HFFc6 (cell line): Measurements from ENCODE around the gene MSANTD2. TPM values are rescaled to one million over a fixed set of nuclear protein-coding genes. Genes with fewer than 3 reads are reported as not detected.

Experiments used
- DNase-seq: peaks from one replicate; pipeline ENCODE4 v3.0.0-alpha.2; 2018
- H3K27ac Mint-ChIP-seq: 2 replicates; pipeline ENCODE4 v1.8.0; 2020; ENCODE audit warnings: mild to moderate bottlenecking, mixed read lengths
- H3K27me3 Mint-ChIP-seq: 2 replicates; pipeline ENCODE4 v1.8.0; 2021; ENCODE audit warnings: mild to moderate bottlenecking, moderate library complexity, mixed read lengths; ENCODE audit not compliant: insufficient read depth
- H3K36me3 Mint-ChIP-seq: 2 replicates; pipeline ENCODE4 v1.8.0; 2021; ENCODE audit warnings: low read depth, mixed read lengths
- H3K4me1 Mint-ChIP-seq: 2 replicates; pipeline ENCODE4 v1.8.0; 2020; ENCODE audit warnings: low read depth, mixed read lengths
- H3K4me3 Mint-ChIP-seq: 2 replicates; pipeline ENCODE4 v1.8.0; 2020; ENCODE audit warnings: mild to moderate bottlenecking, moderate library complexity, mixed read lengths
- H3K9me3 Mint-ChIP-seq: 2 replicates; pipeline ENCODE4 v1.8.0; 2020; ENCODE audit warnings: mild to moderate bottlenecking, mixed read lengths
- CTCF ChIP-seq: fragments of 200-600 bp; sonication (generic); IDR thresholded peaks from 2 replicates; pipeline ENCODE4 v1.5.0; 2021; ENCODE audit warnings: antibody characterized with exemption, mild to moderate bottlenecking
- total RNA-seq, 6 experiments: library from RNA; stranded (reverse); fragmentation: NEBNext Ultra II Directional; extraction: Animal tissue kit (Norgen Biotek cat#: 25700); gene quantifications; 2 replicates in 1 of 6; 3 replicates in 5 of 6; pipeline ENCODE4 v1.2.3, GENCODE V29; 2021

MSANTD2 gene
- total RNA-seq, 6 experiments from 2014 or later, result 4.4 to 7.1 (median 5.8) TPM

GRCh38 chr11:124752471-124753102 is 47.6 kb downstream of the MSANTD2 start:
- no peaks in the 10 kb centered on the region for H3K36me3 Mint-ChIP-seq
- no peak overlapping the region for H3K27ac Mint-ChIP-seq
- peaks cover 43% of the 10 kb centered on the region for H3K4me1 Mint-ChIP-seq
- no peak for DNase-seq
- no peak overlapping the region for H3K4me3 Mint-ChIP-seq
- TF ChIP-seq CTCF, result no peak
- H3K9me3 Mint-ChIP-seq, result no peaks in the 10 kb centered on the region
- H3K27me3 Mint-ChIP-seq, result peaks cover 15% of the 10 kb centered on the region

DNA sequence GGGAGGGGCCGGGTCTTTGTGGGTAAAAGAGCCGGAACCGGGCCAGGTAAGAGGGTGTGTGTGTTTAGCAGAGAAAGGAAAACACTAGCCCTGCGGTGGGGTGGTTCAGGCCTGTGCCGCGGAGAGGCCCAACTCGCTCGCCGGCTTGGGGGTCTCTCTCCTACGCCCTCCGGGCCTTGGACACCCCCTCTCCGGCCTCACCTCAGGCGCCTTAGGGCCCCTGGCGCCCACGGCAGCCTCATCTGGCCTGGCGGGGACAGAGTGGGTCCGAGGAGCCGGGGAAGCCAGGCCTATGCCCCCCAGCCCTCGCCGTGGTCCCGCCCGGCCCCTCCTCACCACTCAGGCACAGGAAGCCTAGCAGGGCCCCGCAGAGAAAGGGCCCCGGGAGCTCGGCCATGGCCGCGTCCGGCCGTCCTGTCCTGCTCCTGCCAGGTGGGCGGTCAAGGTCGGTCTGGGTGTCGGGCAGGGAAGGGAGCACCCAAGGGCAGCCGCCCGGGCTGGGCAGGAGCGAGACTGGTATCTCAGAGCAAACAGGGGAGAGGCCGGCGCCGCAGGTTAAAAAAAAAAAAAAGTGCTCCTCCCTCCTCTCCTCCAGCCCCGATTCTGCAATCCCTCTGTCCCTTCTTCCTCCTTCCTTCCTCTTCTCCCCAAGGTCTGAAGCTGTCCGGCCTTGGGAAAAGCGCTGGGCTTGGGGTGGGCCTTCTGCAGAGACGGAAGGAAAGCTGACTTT is 48.3 kb downstream of the MSANTD2 start, which contains the start of gene VSIG2:
Gene VSIG2, minus strand, starts transcription at position 515 of the 730 bp plus-strand sequence. Its CDS starts 118 bp downstream, at position 397.
- DNase-seq, result no peak
- Mint-ChIP-seq H3K9me3 (no peaks in the 10 kb centered on the region), H3K36me3 (no peaks in the 10 kb centered on the region), H3K4me3 (no peak within 1 kb of the TSS), H3K27ac (no peak within 1 kb of the TSS), H3K4me1 (peaks cover 50% of the 10 kb centered on the region), H3K27me3 (peaks cover 9% of the 10 kb centered on the region)
- TF ChIP-seq CTCF, result no peak

- no peak for TF ChIP-seq CTCF
- H3K4me1 Mint-ChIP-seq, result peaks cover 55% of the 10 kb centered on the region
These were observed 48.8 kb downstream of the MSANTD2 start for GRCh38 chr11:124751391-124751740.

DNA sequence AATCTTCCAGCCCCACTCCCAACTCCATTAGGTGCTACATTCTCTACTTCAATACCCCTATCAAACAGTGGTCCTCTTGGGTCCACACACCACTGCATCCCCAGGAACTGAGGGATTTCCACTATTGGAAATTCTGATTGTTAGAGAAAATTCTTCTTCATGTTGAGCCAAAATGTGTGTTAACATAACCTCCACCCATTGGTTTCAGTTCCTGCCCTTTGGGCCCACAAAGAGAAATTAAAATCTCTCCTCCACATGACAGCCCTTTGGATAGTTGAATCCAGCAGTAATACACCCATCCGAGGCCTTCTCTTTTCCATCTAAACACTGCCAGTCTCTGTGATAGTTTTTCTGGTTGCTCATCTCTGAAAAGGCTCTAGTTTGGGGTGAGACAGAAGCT is 50.3 kb downstream of the MSANTD2 start:
- DNase-seq, result no peak
- Mint-ChIP-seq H3K27ac (no peak overlapping the region), H3K9me3 (no peaks in the 10 kb centered on the region), H3K4me3 (no peak overlapping the region), H3K4me1 (peaks cover 56% of the 10 kb centered on the region), H3K36me3 (no peaks in the 10 kb centered on the region), H3K27me3 (peaks cover 15% of the 10 kb centered on the region)
- no peak for TF ChIP-seq CTCF

More at GRCh38 chr11:124751391-124751740, 48.8 kb downstream of the MSANTD2 start:
- DNase-seq, result no peak
- H3K27ac Mint-ChIP-seq, result no peak overlapping the region
- no peaks in the 10 kb centered on the region for H3K36me3 Mint-ChIP-seq
- H3K9me3 Mint-ChIP-seq, result no peaks in the 10 kb centered on the region
- peaks cover 11% of the 10 kb centered on the region for H3K27me3 Mint-ChIP-seq
- H3K4me3 Mint-ChIP-seq, result no peak overlapping the region

GRCh38 chr11:124748481-124749343 is 51.5 kb downstream of the MSANTD2 start:
- peak; percentile 35 for DNase-seq
- no peak overlapping the region; the same call in 1 of the 2 replicates for H3K4me3 Mint-ChIP-seq
- peak overlapping the region; percentile 46; the same call in 1 of the 2 replicates for H3K27ac Mint-ChIP-seq
- no peaks in the 10 kb centered on the region for H3K9me3 Mint-ChIP-seq
- peaks cover 44% of the 10 kb centered on the region for H3K4me1 Mint-ChIP-seq
- TF ChIP-seq CTCF, result no peak
- peaks cover 18% of the 10 kb centered on the region for H3K27me3 Mint-ChIP-seq
- no peaks in the 10 kb centered on the region for H3K36me3 Mint-ChIP-seq
